ENCODE results near the gene FNBP1. TPM values are rescaled to one million over a fixed set of nuclear protein-coding genes. Genes with fewer than 3 reads are reported as not detected.

FNBP1 gene
- total and polyA plus RNA-seq, 2 of the 13 experiments (the other 11 are each of a cell fraction or from before 2014, with no cell fraction given), result 5.4 to 19.5 TPM

GRCh38 chr9:130043654-130044623, 950 bp upstream of the FNBP1 start (continued):
- TF ChIP-seq HHEX (CRISPR knock-in tag; IDR thresholded peaks at IDR 0.05) (no peak), FOXM1 (CRISPR knock-in tag; IDR thresholded peaks at IDR 0.05) (no peak), JUND (CRISPR knock-in tag; IDR thresholded peaks at IDR 0.05) (no peak), DPF2 (CRISPR knock-in tag; IDR thresholded peaks at IDR 0.05; ENCODE audit: borderline replicate concordance, low read depth) (no peak; the same call in 1 of the 2 replicates), ZNF670 (CRISPR knock-in tag; IDR thresholded peaks at IDR 0.05; ENCODE audit: borderline replicate concordance) (no peak), ZBTB44 (CRISPR knock-in tag; IDR thresholded peaks at IDR 0.05) (0 out of 2 replicates have a peak, but pooled peaks have one; percentile 53), POGK (CRISPR knock-in tag; conservative IDR thresholded peaks at IDR 0.05) (peak; percentile 14; the same call in 1 of the 2 replicates), HOXD1 (CRISPR knock-in tag; IDR thresholded peaks at IDR 0.05) (no peak), NFIC (IDR thresholded peaks at IDR 0.05; ENCODE audit: low read length) (no peak), NCOA1 (CRISPR knock-in tag; IDR thresholded peaks at IDR 0.05) (no peak), MXD4 (CRISPR knock-in tag; IDR thresholded peaks at IDR 0.05) (peak; percentile 62; the same call in 1 of the 2 replicates), ZNF292 (CRISPR knock-in tag; IDR thresholded peaks at IDR 0.05; ENCODE audit: borderline replicate concordance, low read depth) (no peak), ZBTB20 (CRISPR knock-in tag; IDR thresholded peaks at IDR 0.05; ENCODE audit: borderline replicate concordance, low read depth) (peak; percentile 32; the same call in 1 of the 2 replicates), PAX8 (CRISPR knock-in tag; IDR thresholded peaks at IDR 0.05; ENCODE audit: borderline replicate concordance) (peak; percentile 88; the same call in 1 of the 2 replicates), ZNF496 (CRISPR knock-in tag; IDR thresholded peaks at IDR 0.05; ENCODE audit: insufficient replicate concordance) (no peak), KLF9 (CRISPR knock-in tag; IDR thresholded peaks at IDR 0.05; ENCODE audit: low read depth) (peak; percentile 27; the same call in 1 of the 2 replicates), CEBPG (CRISPR knock-in tag; IDR thresholded peaks at IDR 0.05) (peak; percentile 50), ZNF558 (CRISPR knock-in tag; IDR thresholded peaks at IDR 0.05; ENCODE audit: borderline replicate concordance) (peak; percentile 65; the same call in 1 of the 2 replicates), RAD51 (IDR thresholded peaks at IDR 0.05; ENCODE audit: borderline replicate concordance) (no peak), UBTF (CRISPR knock-in tag; IDR thresholded peaks at IDR 0.05) (peak; percentile 60; the same call in 1 of the 2 replicates)
- TF ChIP-seq, protein P1, sequence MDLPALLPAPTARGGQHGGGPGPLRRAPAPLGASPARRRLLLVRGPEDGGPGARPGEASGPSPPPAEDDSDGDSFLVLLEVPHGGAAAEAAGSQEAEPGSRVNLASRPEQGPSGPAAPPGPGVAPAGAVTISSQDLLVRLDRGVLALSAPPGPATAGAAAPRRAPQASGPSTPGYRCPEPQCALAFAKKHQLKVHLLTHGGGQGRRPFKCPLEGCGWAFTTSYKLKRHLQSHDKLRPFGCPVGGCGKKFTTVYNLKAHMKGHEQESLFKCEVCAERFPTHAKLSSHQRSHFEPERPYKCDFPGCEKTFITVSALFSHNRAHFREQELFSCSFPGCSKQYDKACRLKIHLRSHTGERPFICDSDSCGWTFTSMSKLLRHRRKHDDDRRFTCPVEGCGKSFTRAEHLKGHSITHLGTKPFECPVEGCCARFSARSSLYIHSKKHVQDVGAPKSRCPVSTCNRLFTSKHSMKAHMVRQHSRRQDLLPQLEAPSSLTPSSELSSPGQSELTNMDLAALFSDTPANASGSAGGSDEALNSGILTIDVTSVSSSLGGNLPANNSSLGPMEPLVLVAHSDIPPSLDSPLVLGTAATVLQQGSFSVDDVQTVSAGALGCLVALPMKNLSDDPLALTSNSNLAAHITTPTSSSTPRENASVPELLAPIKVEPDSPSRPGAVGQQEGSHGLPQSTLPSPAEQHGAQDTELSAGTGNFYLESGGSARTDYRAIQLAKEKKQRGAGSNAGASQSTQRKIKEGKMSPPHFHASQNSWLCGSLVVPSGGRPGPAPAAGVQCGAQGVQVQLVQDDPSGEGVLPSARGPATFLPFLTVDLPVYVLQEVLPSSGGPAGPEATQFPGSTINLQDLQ (CRISPR knock-in tag; IDR thresholded peaks at IDR 0.05), result no peak
